A549 treated with GW870086 at 1 μM for 4 hours (cell line): Measurements from ENCODE around the gene VAX1. TPM values are rescaled to one million over a fixed set of nuclear protein-coding genes. Genes with fewer than 3 reads are reported as not detected.

ENCODE experiments used
- total RNA-seq: library from RNA; stranded (reverse); fragments of 200-300 nt; extraction: Qiagen RNA extraction; gene quantifications from 5 replicates; pipeline ENCODE4 v1.2.3, GENCODE V29; 2022; ENCODE audit warnings: low read depth

Gene VAX1, protein sequence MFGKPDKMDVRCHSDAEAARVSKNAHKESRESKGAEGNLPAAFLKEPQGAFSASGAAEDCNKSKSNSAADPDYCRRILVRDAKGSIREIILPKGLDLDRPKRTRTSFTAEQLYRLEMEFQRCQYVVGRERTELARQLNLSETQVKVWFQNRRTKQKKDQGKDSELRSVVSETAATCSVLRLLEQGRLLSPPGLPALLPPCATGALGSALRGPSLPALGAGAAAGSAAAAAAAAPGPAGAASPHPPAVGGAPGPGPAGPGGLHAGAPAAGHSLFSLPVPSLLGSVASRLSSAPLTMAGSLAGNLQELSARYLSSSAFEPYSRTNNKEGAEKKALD
- 1.2 to 1.5 TPM (median 1.5 TPM) in 5 replicates for total RNA-seq

DNA sequence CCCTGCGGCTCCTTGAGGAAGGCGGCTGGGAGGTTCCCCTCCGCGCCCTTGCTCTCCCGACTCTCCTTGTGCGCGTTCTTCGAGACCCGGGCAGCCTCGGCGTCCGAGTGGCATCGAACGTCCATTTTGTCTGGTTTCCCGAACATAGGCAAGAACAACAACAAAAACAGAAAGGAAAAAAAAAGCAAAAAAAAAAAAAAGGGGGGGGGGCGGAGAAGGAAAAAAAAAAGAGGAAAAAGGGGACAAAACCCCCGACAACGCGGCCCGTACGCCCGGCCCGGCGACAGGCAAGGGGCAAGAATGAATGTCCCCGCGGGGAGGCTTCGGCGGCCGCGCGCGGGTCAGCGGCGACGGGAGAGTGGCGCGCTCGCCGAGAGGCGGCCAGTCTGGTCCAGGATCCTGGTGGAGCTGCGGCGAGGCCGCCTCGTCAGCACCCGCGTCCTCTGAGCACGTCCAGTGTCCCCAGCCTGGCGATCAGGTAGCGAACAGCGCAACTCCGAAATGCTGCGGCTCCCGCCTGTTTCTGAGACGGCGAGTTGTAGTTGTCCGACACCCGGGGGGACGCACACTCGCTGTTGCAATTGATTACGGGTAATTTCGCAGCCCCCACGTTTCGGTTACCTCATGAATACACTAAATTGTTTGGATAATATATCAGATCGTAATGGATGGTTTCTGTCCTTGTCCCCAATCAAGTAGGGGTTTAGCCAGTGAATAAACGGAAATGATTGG is at the start of gene VAX1:
Gene VAX1 (minus strand): TSS at position 360 of the 732 bp plus-strand sequence. CDS start 214 bp downstream, at position 146.

Other genes starting within 250 kb of the VAX1 start
- 21.9 to 27.6 TPM (median 26.1 TPM) in 5 replicates for gene SHTN1, start 133.1 kb downstream of the VAX1 start, total RNA-seq
- not detected in 5 replicates for gene KCNK18, start 59.2 kb upstream of the VAX1 start, total RNA-seq
- gene SLC18A2, start 102.8 kb upstream of the VAX1 start, total RNA-seq = 0.03 TPM in 1 of 5 replicates, not detected in the others
- 19.3 to 32.0 TPM (median 28.8 TPM) in 5 replicates for gene PDZD8, start 237.2 kb upstream of the VAX1 start, total RNA-seq